ENCODE results near the gene ABCB8. TPM values are rescaled to one million over a fixed set of nuclear protein-coding genes. Genes with fewer than 3 reads are reported as not detected.

Gene ABCB8
- total and polyA plus RNA-seq, 9 of the 15 experiments (the other 6 are each of a cell fraction or from before 2014, with no cell fraction given), result 7.6 to 106 (median 36.3) TPM

GRCh38 chr7:151051108-151051507 lies 22.9 kb downstream of the ABCB8 start (continued):
- TF ChIP-seq MXD1 (CRISPR knock-in tag; IDR thresholded peaks at IDR 0.05; ENCODE audit: borderline replicate concordance, poor library complexity, severe bottlenecking) (no peak), E4F1 (CRISPR knock-in tag; IDR thresholded peaks at IDR 0.05; ENCODE audit: borderline replicate concordance) (no peak)

- no peak overlapping the region for H3K27ac ChIP-seq (ENCODE audit: extremely low read depth, low read depth, low read length)
- ChIA-PET CTCF (ENCODE audit: low intra/inter-chr PET ratio) (no interaction called here), POLR2A (interaction anchor here (1.5 kb wide), 1 partner anchor 14 kb away, joined by 5 read pairs; no protein-coding TSS in a partner anchor)
- H3K27me3 ChIP-seq (ENCODE audit: control insufficient read depth in 2 of 2, insufficient read depth in 2 of 2, low read length in 2 of 2), result no peaks in the 10 kb centered on the region
- H3K4me2 ChIP-seq (ENCODE audit: insufficient read depth, low read length), result no peak overlapping the region
- no peaks in the 10 kb centered on the region for H3K9me3 ChIP-seq (replicated peaks; ENCODE audit: control insufficient read depth, insufficient read depth, low read depth, low read length)
- no TSS peak for BruUV-seq (replicated peaks)
- H3K9me1 ChIP-seq (ENCODE audit: control insufficient read depth, insufficient read depth, low read length), result no peaks in the 10 kb centered on the region
- FAIRE-seq (no peak), ATAC-seq (no peak), DNase-seq (ENCODE audit: extremely low read depth in 1 of 4, low spot score in 3 of 4) (peak; percentile 43 to 61 (median 56))
- in situ Hi-C loops (cut with MboI), result no loop called here
- no peak for TF ChIP-seq NCOA4 (IDR thresholded peaks at IDR 0.05; ENCODE audit: partially characterized antibody)
- TF ChIP-seq ZFX (CRISPR knock-in tag; IDR thresholded peaks at IDR 0.05), result 0 out of 2 replicates have a peak, but pooled peaks have one; percentile 15
- peak; percentile 57 for TF ChIP-seq PHF20 (IDR thresholded peaks at IDR 0.05; ENCODE audit: partially characterized antibody)
- WGBS (ENCODE audit: insufficient coverage, low coverage, missing lambda C conversion rate), result 51% methylated on average over 4 of the region's 4 CpGs
- no peaks in the 10 kb centered on the region; the same call in 1 of the 2 replicates for H4K20me1 ChIP-seq (replicated peaks; ENCODE audit: control insufficient read depth, insufficient read depth, low read length)
- peak overlapping the region; percentile 40; the same call in 1 of the 2 replicates for H2AFZ ChIP-seq (ENCODE audit: low read depth, low read length)
- peaks cover 22 to 69% of the 10 kb centered on the region in 2 experiments for H3K4me1 ChIP-seq (replicated peaks in 1 of 2; ENCODE audit: control insufficient read depth in 2 of 2, insufficient read depth in 2 of 2, low read length in 2 of 2)
- peak overlapping the region in 1 of 2 experiments; percentile 47; a peak in 2 of 4 replicates for H3K9ac ChIP-seq (ENCODE audit: insufficient read depth in 1 of 2, low read depth in 2 of 2, low read length in 2 of 2)
- H3K4me3 ChIP-seq, result no peak overlapping the region
- no peaks in the 10 kb centered on the region for H3K79me2 ChIP-seq (ENCODE audit: control insufficient read depth, insufficient read depth, low read length)
- H3K36me3 ChIP-seq (ENCODE audit: control insufficient read depth, insufficient read depth, low read length), result no peaks in the 10 kb centered on the region; the same call in 2 of the 3 replicates
- intact Hi-C loops (cut with micrococcal nuclease), result no loop called here
Observed at GRCh38 chr7:151053096-151053495, 24.8 kb downstream of the ABCB8 start.

Measured in K562 (cell line).